SK-N-MC (cell line): ENCODE results near the gene TRMU.

ENCODE experiments used
- EZH2 ChIP-seq: fragments of 200-600 bp; sonication (generic); IDR thresholded peaks from one replicate; pipeline ENCODE4 v1.6.1; 2017; ENCODE audit warnings: antibody characterized with exemption
- POLR2AphosphoS5 ChIP-seq: IDR thresholded peaks from 2 replicates; pipeline ENCODE4 v1.6.1; 2012; ENCODE audit warnings: mild to moderate bottlenecking, low read depth, low read length, borderline replicate concordance

- TF ChIP-seq POLR2AphosphoS5 (no peak), EZH2 (no peak)
These were observed 29.0 kb downstream of the TRMU start for GRCh38 chr22:46364341-46365165.
